Neuronal stem cell (in vitro differentiated cells): ENCODE results near the gene MCRIP2.

Source experiments
- DNase-seq: peaks from one replicate; pipeline ENCODE4 v3.0.0-alpha.2; 2013; ENCODE audit warnings: low spot score
- H2AFZ ChIP-seq: one replicate; pipeline ENCODE4 v1.6.1; 2013; ENCODE audit warnings: mild to moderate bottlenecking, low read length, inconsistent platforms
- H2AK5ac ChIP-seq: 2 replicates; pipeline ENCODE4 v1.6.1; 2013; ENCODE audit warnings: low read depth, mild to moderate bottlenecking, inconsistent platforms, low read length, moderate library complexity, mixed read lengths
- H2BK120ac ChIP-seq: 2 replicates; pipeline ENCODE4 v1.6.1; 2013; ENCODE audit warnings: low read depth, mild to moderate bottlenecking, inconsistent platforms, low read length, moderate library complexity, mixed read lengths
- H2BK12ac ChIP-seq: one replicate; pipeline ENCODE4 v1.6.1; 2013; ENCODE audit warnings: low read length, inconsistent platforms
- H2BK15ac ChIP-seq: 2 replicates; pipeline ENCODE4 v1.6.1; 2013; ENCODE audit warnings: mild to moderate bottlenecking, low read length, inconsistent platforms, mixed read lengths
- H2BK5ac ChIP-seq: one replicate; pipeline ENCODE4 v1.6.1; 2013; ENCODE audit warnings: inconsistent platforms, mild to moderate bottlenecking, low read length, moderate library complexity
- H3K14ac ChIP-seq: one replicate; pipeline ENCODE4 v1.6.1; 2013; ENCODE audit warnings: low read length, inconsistent platforms
- H3K18ac ChIP-seq: 2 replicates; pipeline ENCODE4 v1.6.1; 2013; ENCODE audit warnings: low read length, inconsistent platforms
- H3K23ac ChIP-seq: 2 replicates; pipeline ENCODE4 v1.6.1; 2013; ENCODE audit warnings: low read depth, mild to moderate bottlenecking, mixed read lengths, low read length, inconsistent platforms; ENCODE audit not compliant: poor library complexity
- H3K27ac ChIP-seq: replicated peaks from 3 replicates; pipeline ENCODE4 v1.5.1; 2013; ENCODE audit warnings: low read length, inconsistent platforms
- H3K27me3 ChIP-seq, 3 experiments: 2 replicates each; pipeline ENCODE4 v1.6.1; 2013; ENCODE audit warnings: low read length in 3 of 3, mild to moderate bottlenecking in 2 of 3, inconsistent platforms in 1 of 3, low read depth in 1 of 3, mixed read lengths in 1 of 3, moderate library complexity in 1 of 3; ENCODE audit not compliant: control insufficient read depth in 3 of 3, insufficient read depth in 3 of 3
- H3K36me3 ChIP-seq, 2 donors: replicated peaks in 1 of 2; 2 replicates each; pipeline ENCODE4 v1.6.1; 2013; ENCODE audit warnings: low read length in 2 of 2; ENCODE audit not compliant: control insufficient read depth in 2 of 2, insufficient read depth in 2 of 2
- H3K4ac ChIP-seq: 2 replicates; pipeline ENCODE4 v1.6.1; 2013; ENCODE audit warnings: inconsistent platforms, mild to moderate bottlenecking, low read length, moderate library complexity
- H3K4me1 ChIP-seq, 2 donors: 1 replicate in 1 of 2; 2 replicates in 1 of 2; pipeline ENCODE4 v1.6.1; 2013; ENCODE audit warnings: low read length in 2 of 2, low read depth in 1 of 2; ENCODE audit not compliant: control insufficient read depth in 2 of 2, insufficient read depth in 1 of 2
- H3K4me2 ChIP-seq: one replicate; pipeline ENCODE4 v1.6.1; 2013; ENCODE audit warnings: mild to moderate bottlenecking, low read length, inconsistent platforms; ENCODE audit not compliant: insufficient read depth, poor library complexity, severe bottlenecking
- H3K4me3 ChIP-seq, 2 donors: 2 replicates each; pipeline ENCODE4 v1.5.1; 2013; ENCODE audit warnings: low read length in 2 of 2, mild to moderate bottlenecking in 2 of 2, inconsistent platforms in 1 of 2, moderate library complexity in 1 of 2
- H3K79me1 ChIP-seq: one replicate; pipeline ENCODE4 v1.6.1; 2013; ENCODE audit warnings: low read depth, mild to moderate bottlenecking, inconsistent platforms, low read length, moderate library complexity
- H3K9ac ChIP-seq: one replicate; pipeline ENCODE4 v1.6.1; 2013; ENCODE audit warnings: mild to moderate bottlenecking, low read depth, low read length, inconsistent platforms; ENCODE audit not compliant: poor library complexity
- H3K9me3 ChIP-seq, 2 donors: replicated peaks in 1 of 2; 2 replicates each; pipeline versions ENCODE3 to v1.6.1; 2013; ENCODE audit warnings: low read length in 2 of 2, mild to moderate bottlenecking in 2 of 2, inconsistent platforms in 1 of 2, low read depth in 1 of 2, mixed read lengths in 1 of 2, moderate library complexity in 1 of 2; ENCODE audit not compliant: control insufficient read depth in 2 of 2, insufficient read depth in 1 of 2
- H4K8ac ChIP-seq: one replicate; pipeline ENCODE4 v1.6.1; 2013; ENCODE audit warnings: low read depth, mild to moderate bottlenecking, inconsistent platforms, low read length, moderate library complexity
- H4K91ac ChIP-seq: one replicate; pipeline ENCODE4 v1.6.1; 2013; ENCODE audit warnings: low read length, low read depth, mild to moderate bottlenecking, inconsistent platforms; ENCODE audit not compliant: poor library complexity
- WGBS, 2 donors: extraction: QIAGEN DNeasy Blood & Tissue Kit; methylation state at CpG; one replicate each; pipeline ENCODE4 v1.1.7; 2013; ENCODE audit warnings: missing lambda C conversion rate in 2 of 2, mixed read lengths in 1 of 2; ENCODE audit not compliant: insufficient read length in 2 of 2, insufficient replicate concordance in 1 of 2; ENCODE audit errors: extremely low coverage in 2 of 2; 5-methylcytosine and 5-hydroxymethylcytosine counted together

Gene MCRIP2

GRCh38 chr16:603933-604332 lies 37.7 kb upstream of the MCRIP2 start:
- no peak overlapping the region for H3K18ac ChIP-seq
- H3K36me3 ChIP-seq = peaks cover 6 to 15% of the 10 kb centered on the region in 2 donors
- H3K4me1 ChIP-seq = no peaks in the 10 kb centered on the region
- WGBS, 2 donors = no CpG with 5 or more reads among the region's 5 CpGs
- H4K8ac ChIP-seq = no peak overlapping the region
- H3K9me3 ChIP-seq = peaks cover 15 to 27% of the 10 kb centered on the region in 2 donors
- no peak overlapping the region for H3K23ac ChIP-seq
- no peak overlapping the region for H2AFZ ChIP-seq
- no peak overlapping the region for H2AK5ac ChIP-seq
- no peak overlapping the region for H3K4me2 ChIP-seq
- H2BK120ac ChIP-seq = no peak overlapping the region
- no peaks in the 10 kb centered on the region for H3K27me3 ChIP-seq
- H4K91ac ChIP-seq = no peak overlapping the region
- H3K14ac ChIP-seq = no peak overlapping the region
- H2BK12ac ChIP-seq = no peak overlapping the region
- H3K27ac ChIP-seq = no peak overlapping the region
- DNase-seq = no peak
- H3K4me3 ChIP-seq = no peak overlapping the region
- H3K4ac ChIP-seq = no peak overlapping the region
- H2BK15ac ChIP-seq = no peak overlapping the region
- H3K79me1 ChIP-seq = peaks cover 12% of the 10 kb centered on the region
- H2BK5ac ChIP-seq = no peak overlapping the region
- no peak overlapping the region for H3K9ac ChIP-seq

GRCh38 chr16:606656-607307 lies 34.8 kb upstream of the MCRIP2 start:
- Histone ChIP-seq H3K79me1 (peaks cover 10% of the 10 kb centered on the region), H3K18ac (no peak overlapping the region), H3K14ac (no peak overlapping the region), H3K36me3 (peaks cover 0 to 2% of the 10 kb centered on the region in 2 donors), H3K27me3 (no peaks in the 10 kb centered on the region), H4K91ac (no peak overlapping the region), H2BK5ac (no peak overlapping the region), H2BK12ac (no peak overlapping the region), H3K23ac (peak overlapping the region; percentile 77), H3K4ac (no peak overlapping the region), H2AFZ (no peak overlapping the region), H3K9me3 (peaks cover 11 to 24% of the 10 kb centered on the region in 2 donors), H2BK120ac (no peak overlapping the region), H3K4me1 (no peaks in the 10 kb centered on the region), H2BK15ac (no peak overlapping the region), H4K8ac (no peak overlapping the region), H3K4me3 (peak overlapping the region in 1 of 2 donors; percentile 11), H3K4me2 (no peak overlapping the region), H3K27ac (no peak overlapping the region), H2AK5ac (no peak overlapping the region), H3K9ac (no peak overlapping the region)
- DNase-seq = no peak
- WGBS, 2 donors = no CpG with 5 or more reads among the region's 22 CpGs

- Histone ChIP-seq H2AK5ac (no peak overlapping the region), H2BK12ac (no peak overlapping the region), H3K4me2 (no peak overlapping the region), H4K91ac (no peak overlapping the region), H3K4ac (no peak overlapping the region), H4K8ac (no peak overlapping the region), H2BK5ac (no peak overlapping the region), H3K4me1 (no peaks in the 10 kb centered on the region), H3K23ac (no peak overlapping the region), H2AFZ (no peak overlapping the region), H3K9me3 (peaks cover 11 to 24% of the 10 kb centered on the region in 2 donors), H3K27ac (no peak overlapping the region), H3K27me3 (no peaks in the 10 kb centered on the region), H3K18ac (no peak overlapping the region), H3K79me1 (peaks cover 11% of the 10 kb centered on the region), H3K14ac (no peak overlapping the region), H3K4me3 (no peak overlapping the region), H2BK120ac (no peak overlapping the region), H3K36me3 (peaks cover 0 to 2% of the 10 kb centered on the region in 2 donors), H3K9ac (no peak overlapping the region), H2BK15ac (no peak overlapping the region)
- no peak for DNase-seq
- WGBS, 2 donors = no CpG with 5 or more reads among the region's 10 CpGs
Observed at GRCh38 chr16:608019-608418, 33.6 kb upstream of the MCRIP2 start.

- Histone ChIP-seq H3K27ac (no peak overlapping the region), H3K9ac (no peak overlapping the region), H3K4me2 (no peak overlapping the region), H3K23ac (peak overlapping the region; percentile 55), H2AFZ (no peak overlapping the region), H3K4me3 (no peak overlapping the region), H2BK5ac (no peak overlapping the region), H2BK12ac (no peak overlapping the region), H3K4me1 (no peaks in the 10 kb centered on the region), H3K14ac (peak overlapping the region; percentile 17), H3K9me3 (peaks cover 9 to 25% of the 10 kb centered on the region in 2 donors), H3K36me3 (peaks cover 2 to 7% of the 10 kb centered on the region in 2 donors), H2AK5ac (no peak overlapping the region), H2BK120ac (peak overlapping the region; percentile 61), H2BK15ac (no peak overlapping the region), H3K27me3 (no peaks in the 10 kb centered on the region), H3K18ac (no peak overlapping the region), H4K91ac (no peak overlapping the region), H3K4ac (no peak overlapping the region), H3K79me1 (peaks cover 14% of the 10 kb centered on the region), H4K8ac (no peak overlapping the region)
- DNase-seq = no peak
- WGBS, 2 donors = no CpG with 5 or more reads among the region's 13 CpGs
Observed at GRCh38 chr16:609316-609715, 32.3 kb upstream of the MCRIP2 start.
